PC-9 (cell line): ENCODE results near the gene GPR37L1. TPM values are rescaled to one million over a fixed set of nuclear protein-coding genes. Genes with fewer than 3 reads are reported as not detected.

Experiments used
- BruUV-seq: library from RNA; stranded (reverse); fragments of 400-500 nt; replicated peaks from 2 replicates; lab custom pipeline; 2021; lab: Mats Ljungman, UMichigan
- CTCF ChIA-PET: fragments of 300-600 bp; sonication (Branson Sonifier 250); formaldehyde crosslinking; loops from one replicate; lab custom pipeline; 2022; ENCODE audit warnings: antibody characterized with exemption; lab: Charles Lee
- POLR2A ChIA-PET: fragments of 300-600 bp; sonication (Branson Sonifier 250); formaldehyde crosslinking; loops from one replicate; lab custom pipeline; 2022; ENCODE audit warnings: antibody characterized with exemption; ENCODE audit not compliant: unreplicated experiment; lab: Charles Lee
- DNase-seq, 2 experiments: peaks; one replicate each; pipeline versions ENCODE4 v3.0.0 to v3.0.0-alpha.2; 2015 to 2022; ENCODE audit warnings: mixed read lengths in 1 of 2
- H2AFZ ChIP-seq: fragments of 200-600 bp; sonication (generic); 2 replicates; pipeline ENCODE4 v1.8.1; 2017; ENCODE audit warnings: antibody characterized with exemption
- H3F3A ChIP-seq: fragments of 200-600 bp; sonication (generic); 2 replicates; pipeline ENCODE4 v1.8.1; 2017; ENCODE audit warnings: antibody characterized with exemption, mild to moderate bottlenecking, low read depth; ENCODE audit not compliant: insufficient read depth
- H3K27ac ChIP-seq: fragments of 200-600 bp; sonication (generic); 2 replicates; pipeline ENCODE4 v1.6.1; 2016; ENCODE audit warnings: mixed run types
- H3K27me3 ChIP-seq: fragments of 200-600 bp; sonication (generic); 2 replicates; pipeline ENCODE4 v1.6.1; 2016; ENCODE audit warnings: low read depth, mixed run types; ENCODE audit not compliant: insufficient read depth
- H3K36me3 ChIP-seq: fragments of 200-600 bp; sonication (generic); 2 replicates; pipeline ENCODE4 v1.6.1; 2016; ENCODE audit warnings: low read depth, mixed run types
- H3K4me1 ChIP-seq: fragments of 200-600 bp; sonication (generic); replicated peaks from 2 replicates; pipeline ENCODE4 v1.6.1; 2016; ENCODE audit warnings: mixed run types; ENCODE audit not compliant: insufficient read depth
- H3K4me2 ChIP-seq: fragments of 200-600 bp; sonication (generic); 2 replicates; pipeline ENCODE4 v1.6.1; 2017; ENCODE audit warnings: mixed run types
- H3K4me3 ChIP-seq: fragments of 200-600 bp; sonication (generic); 2 replicates; pipeline ENCODE4 v1.6.1; 2016; ENCODE audit warnings: mixed run types
- H3K79me2 ChIP-seq: fragments of 200-600 bp; sonication (generic); 2 replicates; pipeline ENCODE4 v1.6.1; 2017; ENCODE audit warnings: low read depth, mixed run types
- H3K9me2 ChIP-seq: fragments of 200-600 bp; sonication (generic); 2 replicates; pipeline ENCODE4 v1.8.1; 2017; ENCODE audit warnings: mild to moderate bottlenecking; ENCODE audit not compliant: insufficient read depth
- H3K9me3 ChIP-seq: fragments of 200-600 bp; sonication (generic); 2 replicates; pipeline ENCODE4 v1.8.1; 2016; ENCODE audit warnings: low read depth; ENCODE audit not compliant: insufficient read depth
- H4K20me1 ChIP-seq: fragments of 200-600 bp; sonication (generic); 2 replicates; pipeline ENCODE4 v1.8.1; 2017; ENCODE audit not compliant: insufficient read depth
- EZH2 ChIP-seq: fragments of 200-600 bp; sonication (generic); IDR thresholded peaks from 2 replicates; pipeline ENCODE4 v1.8.0; 2017; ENCODE audit warnings: antibody characterized with exemption, low read depth
- intact Hi-C: fragments of 100-400 bp; cut with micrococcal nuclease; formaldehyde crosslinking; loops from one replicate; pipeline ENCODE4 v1.10.0; 2022; ENCODE audit not compliant: unreplicated experiment
- total RNA-seq: library from RNA; stranded (reverse); gene quantifications from 2 replicates; pipeline ENCODE4 v1.2.3, GENCODE V29; 2021
- TF ChIP-seq, protein P1 (sequence below): fragments of 200-600 bp; sonication (generic); conservative IDR thresholded peaks from 2 replicates; pipeline ENCODE4 v1.6.1; 2017; ENCODE audit warnings: mixed run types, antibody characterized with exemption, mild to moderate bottlenecking, moderate library complexity

Gene GPR37L1
- total RNA-seq, 1 experiment from 2014 or later, result 0.33 TPM

DNA sequence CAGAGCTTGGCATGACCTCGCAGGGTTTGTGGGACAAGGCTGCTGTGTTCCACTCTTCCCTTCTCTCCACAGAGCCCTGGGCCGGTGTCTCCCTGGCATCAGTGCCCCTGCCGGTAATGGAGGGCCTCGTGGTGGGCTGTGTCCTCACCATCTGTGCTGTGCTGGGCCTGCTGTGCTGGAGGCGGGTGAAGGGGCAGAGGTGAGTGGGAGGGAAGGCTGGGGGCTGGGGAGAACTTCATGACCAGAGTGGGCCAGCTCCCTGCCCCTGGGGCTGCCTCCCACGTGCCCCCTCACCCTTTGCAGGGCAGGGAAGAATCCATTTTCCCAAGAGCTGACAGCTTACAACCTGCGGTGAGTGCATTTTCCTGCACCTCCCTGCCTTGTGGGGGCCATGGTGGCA is 58.9 kb downstream of the GPR37L1 start:
- Histone ChIP-seq H3K36me3 (no peaks in the 10 kb centered on the region), H3K4me3 (no peak overlapping the region), H3K4me2 (no peak overlapping the region), H3K27me3 (peaks cover 27% of the 10 kb centered on the region), H4K20me1 (no peaks in the 10 kb centered on the region), H3K4me1 (no peaks in the 10 kb centered on the region), H3K27ac (no peak overlapping the region), H3K79me2 (no peaks in the 10 kb centered on the region), H3K9me3 (no peaks in the 10 kb centered on the region), H3F3A (no peaks in the 10 kb centered on the region), H3K9me2 (no peaks in the 10 kb centered on the region), H2AFZ (no peak overlapping the region)
- no TSS peak for BruUV-seq
- CTCF ChIA-PET, result interaction anchor here (0.6 kb wide), 1 partner anchor 107 kb away, joined by 4 read pairs; no protein-coding TSS in a partner anchor
- POLR2A ChIA-PET, result no interaction called here
- intact Hi-C loops, result loop anchor here (5.0 to 10.0 kb wide), 2 partner anchors 283 to 421 kb away; no protein-coding TSS in a partner anchor
- TF ChIP-seq, protein P1, sequence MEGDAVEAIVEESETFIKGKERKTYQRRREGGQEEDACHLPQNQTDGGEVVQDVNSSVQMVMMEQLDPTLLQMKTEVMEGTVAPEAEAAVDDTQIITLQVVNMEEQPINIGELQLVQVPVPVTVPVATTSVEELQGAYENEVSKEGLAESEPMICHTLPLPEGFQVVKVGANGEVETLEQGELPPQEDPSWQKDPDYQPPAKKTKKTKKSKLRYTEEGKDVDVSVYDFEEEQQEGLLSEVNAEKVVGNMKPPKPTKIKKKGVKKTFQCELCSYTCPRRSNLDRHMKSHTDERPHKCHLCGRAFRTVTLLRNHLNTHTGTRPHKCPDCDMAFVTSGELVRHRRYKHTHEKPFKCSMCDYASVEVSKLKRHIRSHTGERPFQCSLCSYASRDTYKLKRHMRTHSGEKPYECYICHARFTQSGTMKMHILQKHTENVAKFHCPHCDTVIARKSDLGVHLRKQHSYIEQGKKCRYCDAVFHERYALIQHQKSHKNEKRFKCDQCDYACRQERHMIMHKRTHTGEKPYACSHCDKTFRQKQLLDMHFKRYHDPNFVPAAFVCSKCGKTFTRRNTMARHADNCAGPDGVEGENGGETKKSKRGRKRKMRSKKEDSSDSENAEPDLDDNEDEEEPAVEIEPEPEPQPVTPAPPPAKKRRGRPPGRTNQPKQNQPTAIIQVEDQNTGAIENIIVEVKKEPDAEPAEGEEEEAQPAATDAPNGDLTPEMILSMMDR, result no peak
- no peak for TF ChIP-seq EZH2
- DNase-seq, result no peak

DNA sequence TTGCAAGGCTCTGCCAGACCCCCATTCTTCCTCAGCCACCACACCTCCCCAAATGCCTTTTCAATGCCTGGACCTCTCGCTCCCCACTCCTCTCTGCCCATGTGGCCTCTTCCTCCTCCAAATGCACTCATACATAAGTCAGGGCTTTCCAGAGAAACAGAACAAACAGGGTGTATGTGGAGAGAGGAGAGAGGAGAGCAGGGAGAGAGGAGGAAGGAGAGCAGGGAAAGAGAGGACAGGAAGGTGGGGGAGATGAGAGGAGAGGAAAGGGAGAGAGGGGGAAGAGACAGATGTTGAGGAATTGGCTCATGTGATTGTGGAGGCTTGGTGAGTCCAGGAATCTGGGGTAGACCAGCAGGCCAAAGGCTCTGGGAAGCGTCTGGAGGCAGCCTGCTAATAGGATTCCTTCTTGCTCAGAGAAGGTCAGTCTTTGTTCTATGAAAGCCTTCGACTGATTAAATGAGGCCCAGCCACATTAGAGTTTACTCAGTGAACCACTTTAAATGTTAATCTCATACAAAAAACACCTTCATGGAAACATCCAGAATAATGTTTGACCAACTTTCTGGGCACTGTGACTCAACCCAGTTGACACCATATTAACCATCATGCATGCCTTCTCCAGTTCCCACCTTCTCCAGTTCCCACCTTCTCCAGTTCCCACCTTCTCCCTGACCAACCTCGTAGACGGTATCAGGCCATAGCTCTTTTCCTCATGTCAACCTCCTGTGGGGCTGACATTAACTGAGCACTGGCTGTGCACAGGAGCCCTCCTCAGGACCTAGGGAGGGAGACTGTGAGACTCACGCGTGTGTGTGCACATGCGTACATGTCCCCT is 59.5 kb downstream of the GPR37L1 start:
- intact Hi-C loops, result loop anchor here (5.0 to 10.0 kb wide), 2 partner anchors 283 to 420 kb away; no protein-coding TSS in a partner anchor
- H3K4me3 ChIP-seq, result no peak overlapping the region
- no TSS peak for BruUV-seq
- ChIA-PET POLR2A (no interaction called here), CTCF (interaction anchor here (0.6 to 1.1 kb wide), 2 partner anchors 31 to 133 kb away, joined by 3 to 4 read pairs; no protein-coding TSS in a partner anchor)
- H3K9me3 ChIP-seq, result no peaks in the 10 kb centered on the region
- TF ChIP-seq, protein P1, result no peak
- TF ChIP-seq EZH2, result no peak
- H4K20me1 ChIP-seq, result no peaks in the 10 kb centered on the region
- H3K27me3 ChIP-seq, result peaks cover 23% of the 10 kb centered on the region
- no peak overlapping the region for H3K4me2 ChIP-seq
- H3K4me1 ChIP-seq, result no peaks in the 10 kb centered on the region
- no peaks in the 10 kb centered on the region for H3F3A ChIP-seq
- no peaks in the 10 kb centered on the region for H3K79me2 ChIP-seq
- H3K9me2 ChIP-seq, result no peaks in the 10 kb centered on the region
- H2AFZ ChIP-seq, result no peak overlapping the region
- DNase-seq, result no peak
- H3K27ac ChIP-seq, result no peak overlapping the region
- H3K36me3 ChIP-seq, result no peaks in the 10 kb centered on the region

Other genes starting within 250 kb of the GPR37L1 start
- 22.4 and 28.6 TPM in 2 replicates for gene SHISA4, start 234.0 kb upstream of the GPR37L1 start, total RNA-seq
- 0.53 and 0.74 TPM in 2 replicates for gene LMOD1, start 176.4 kb upstream of the GPR37L1 start, total RNA-seq
- gene TIMM17A, start 167.4 kb upstream of the GPR37L1 start, total RNA-seq, result 55.7 and 60.4 TPM in 2 replicates
- 108 and 123 TPM in 2 replicates for gene RNPEP, start 140.3 kb upstream of the GPR37L1 start, total RNA-seq
- 295 and 318 TPM in 2 replicates for gene ELF3, start 112.3 kb upstream of the GPR37L1 start, total RNA-seq
- gene ARL8A, start 21.8 kb downstream of the GPR37L1 start, total RNA-seq, result 40.0 and 42.6 TPM in 2 replicates
- not detected in 2 replicates for gene PTPN7, start 37.7 kb downstream of the GPR37L1 start, total RNA-seq
- gene LGR6, start 70.9 kb downstream of the GPR37L1 start, total RNA-seq, result 5.6 and 7.9 TPM in 2 replicates
- gene UBE2T, start 219.0 kb downstream of the GPR37L1 start, total RNA-seq, result 43.2 and 55.5 TPM in 2 replicates
- 33.3 and 35.8 TPM in 2 replicates for gene PPP1R12B, start 225.8 kb downstream of the GPR37L1 start, total RNA-seq